ENCODE measurements around the gene STAT5A. TPM values are rescaled to one million over a fixed set of nuclear protein-coding genes. Genes with fewer than 3 reads are reported as not detected.
A peak's percentile ranks its signal among the peaks of the same experiment; 100 is the strongest.

Gene STAT5A
- total and polyA plus RNA-seq, 9 of the 15 experiments (the other 6 are each of a cell fraction or from before 2014, with no cell fraction given), result 79.9 to 415 (median 196) TPM

DNA sequence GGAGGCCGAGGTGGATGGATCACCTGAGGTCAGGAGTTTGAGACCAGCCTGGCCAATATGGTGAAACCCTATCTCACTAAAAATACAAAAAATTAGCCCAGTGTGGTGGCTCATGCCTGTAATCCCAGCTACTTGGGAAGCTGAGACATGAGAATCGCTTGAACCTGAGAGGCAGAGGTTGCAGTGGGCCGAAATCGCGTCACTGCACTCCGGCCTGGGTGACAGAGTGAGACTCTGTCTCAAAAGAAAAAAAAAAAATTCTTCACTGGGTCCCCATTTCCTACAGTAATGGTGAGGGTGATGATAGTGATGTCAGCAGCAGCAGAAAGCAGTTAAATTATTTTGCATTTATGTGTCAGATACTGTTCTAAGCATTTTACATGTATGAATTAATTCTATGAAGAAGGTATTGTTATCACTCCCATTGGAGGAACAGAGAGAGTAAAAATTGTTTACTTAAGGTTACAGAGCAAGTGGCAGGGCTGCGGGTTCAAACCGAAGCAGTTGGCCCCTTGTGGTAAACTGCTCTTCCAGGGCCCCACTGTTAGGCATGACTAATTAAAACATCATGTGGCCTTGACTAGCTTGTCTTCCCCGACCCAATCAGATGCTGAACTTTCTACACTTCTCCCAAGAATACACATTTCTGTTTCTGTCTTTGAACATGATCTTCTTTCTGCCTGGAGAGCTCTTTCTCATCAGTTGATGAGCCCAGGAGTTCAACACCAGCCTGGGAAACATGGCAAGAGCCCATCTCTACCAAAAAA is 54.1 kb downstream of the STAT5A start:
- H3K4me1 ChIP-seq (replicated peaks in 1 of 2; ENCODE audit: control insufficient read depth in 2 of 2, insufficient read depth in 2 of 2, low read length in 2 of 2), result no peaks in the 10 kb centered on the region; a peak in 1 of 5 replicates
- ATAC-seq (no peak), FAIRE-seq (peak; percentile 66), DNase-seq (ENCODE audit: extremely low read depth in 1 of 4, low spot score in 3 of 4) (peak in 1 of 4 experiments; percentile 38)
- peaks cover 76% of the 10 kb centered on the region for H3K36me3 ChIP-seq (ENCODE audit: control insufficient read depth, insufficient read depth, low read length)
- 0 out of 3 replicates have a peak, but pooled peaks cover 3% of the 10 kb centered on the region for H3K79me2 ChIP-seq (ENCODE audit: control insufficient read depth, insufficient read depth, low read length)
- H3K27me3 ChIP-seq (ENCODE audit: control insufficient read depth in 2 of 2, insufficient read depth in 2 of 2, low read length in 2 of 2), result no peaks in the 10 kb centered on the region
- 55% methylated on average over 4 of the region's 9 CpGs for WGBS (ENCODE audit: insufficient coverage, low coverage, missing lambda C conversion rate)
- no peak overlapping the region for H3K4me3 ChIP-seq
- intact Hi-C loops (cut with micrococcal nuclease), result no loop called here
- TF ChIP-seq HCFC1 (IDR thresholded peaks at IDR 0.05; ENCODE audit: low read depth, low read length) (no peak), FOSL1 (tag; conservative IDR thresholded peaks at IDR 0.05) (peak; percentile 79)
- H4K20me1 ChIP-seq (replicated peaks; ENCODE audit: control insufficient read depth, insufficient read depth, low read length), result no peaks in the 10 kb centered on the region
- no peak overlapping the region for H3K9ac ChIP-seq (ENCODE audit: insufficient read depth in 1 of 2, low read depth in 2 of 2, low read length in 2 of 2)
- ChIA-PET POLR2A (interaction anchor here (0.6 to 1.2 kb wide), 2 partner anchors 15 to 54 kb away, joined by 3 read pairs; no protein-coding TSS in a partner anchor), CTCF (ENCODE audit: low intra/inter-chr PET ratio) (interaction anchor here (0.6 kb wide), 1 partner anchor 115 kb away, joined by 3 read pairs; no protein-coding TSS in a partner anchor)
- no peak overlapping the region for H2AFZ ChIP-seq (ENCODE audit: low read depth, low read length)
- H3K27ac ChIP-seq (ENCODE audit: extremely low read depth, low read depth, low read length), result no peak overlapping the region
- BruUV-seq (replicated peaks), result no TSS peak
- in situ Hi-C loops (cut with MboI), result no loop called here
- H3K4me2 ChIP-seq (ENCODE audit: insufficient read depth, low read length), result no peak overlapping the region
- no peaks in the 10 kb centered on the region for H3K9me1 ChIP-seq (ENCODE audit: control insufficient read depth, insufficient read depth, low read length)
- no peaks in the 10 kb centered on the region for H3K9me3 ChIP-seq (replicated peaks; ENCODE audit: control insufficient read depth, insufficient read depth, low read depth, low read length)

DNA sequence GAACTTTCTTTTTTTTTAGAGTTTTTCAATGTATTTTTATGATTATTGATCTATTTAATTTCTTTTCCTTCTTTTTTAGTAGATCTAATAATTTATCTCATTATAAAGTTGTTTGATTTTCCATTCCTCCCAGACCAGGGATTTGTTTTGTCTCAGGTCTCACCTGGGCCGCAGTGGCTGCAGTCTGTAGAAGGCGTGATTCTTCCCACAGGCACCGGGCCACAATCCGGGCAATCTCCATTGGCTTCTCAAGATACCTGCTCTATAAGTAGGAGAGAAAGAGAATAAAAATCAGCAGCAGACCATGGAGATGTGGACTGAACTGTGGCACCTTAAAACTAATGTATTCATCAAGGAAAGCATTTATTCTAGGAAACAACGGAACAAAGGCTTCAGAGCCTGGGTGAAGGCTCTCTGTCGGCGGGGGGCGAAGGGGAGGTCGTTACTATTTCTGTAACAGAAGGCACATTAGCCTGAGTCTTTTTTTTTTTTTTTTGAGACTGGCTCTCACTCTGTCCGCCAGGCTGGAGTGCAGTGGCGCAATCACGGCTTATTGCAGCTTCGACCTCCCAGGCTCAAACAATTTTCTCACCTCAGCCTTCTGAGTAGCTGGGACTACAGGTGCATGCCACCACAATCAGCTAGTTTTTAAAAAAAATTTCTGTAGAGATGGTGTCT is 57.2 kb downstream of the STAT5A start:
- peak; percentile 35 for FAIRE-seq
- Histone ChIP-seq H3K36me3 (ENCODE audit: control insufficient read depth, insufficient read depth, low read length) (peaks cover 66% of the 10 kb centered on the region), H3K9ac (ENCODE audit: insufficient read depth in 1 of 2, low read depth in 2 of 2, low read length in 2 of 2) (no peak overlapping the region), H3K79me2 (ENCODE audit: control insufficient read depth, insufficient read depth, low read length) (peaks cover 13% of the 10 kb centered on the region; the same call in 2 of the 3 replicates), H3K4me2 (ENCODE audit: insufficient read depth, low read length) (no peak overlapping the region), H4K20me1 (replicated peaks; ENCODE audit: control insufficient read depth, insufficient read depth, low read length) (no peaks in the 10 kb centered on the region), H3K27me3 (ENCODE audit: control insufficient read depth in 2 of 2, insufficient read depth in 2 of 2, low read length in 2 of 2) (no peaks in the 10 kb centered on the region), H3K4me3 (no peak overlapping the region), H3K9me1 (ENCODE audit: control insufficient read depth, insufficient read depth, low read length) (peaks cover 3% of the 10 kb centered on the region), H3K27ac (ENCODE audit: extremely low read depth, low read depth, low read length) (no peak overlapping the region), H3K4me1 (replicated peaks in 1 of 2; ENCODE audit: control insufficient read depth in 2 of 2, insufficient read depth in 2 of 2, low read length in 2 of 2) (no peaks in the 10 kb centered on the region; a peak in 1 of 5 replicates), H3K9me3 (replicated peaks; ENCODE audit: control insufficient read depth, insufficient read depth, low read depth, low read length) (no peaks in the 10 kb centered on the region), H2AFZ (ENCODE audit: low read depth, low read length) (no peak overlapping the region)
- ChIA-PET CTCF (ENCODE audit: low intra/inter-chr PET ratio) (no interaction called here), POLR2A (no interaction called here)
- 93% methylated on average over 13 of the region's 13 CpGs for WGBS (ENCODE audit: insufficient coverage, low coverage, missing lambda C conversion rate)
- no peak for TF ChIP-seq NUFIP1 (IDR thresholded peaks at IDR 0.05; ENCODE audit: partially characterized antibody)
- TF ChIP-seq PHTF2 (CRISPR knock-in tag; IDR thresholded peaks at IDR 0.05), result no peak
- no peak for TF ChIP-seq SRSF3 (IDR thresholded peaks at IDR 0.05; ENCODE audit: insufficient read depth, low read length)
- TF ChIP-seq KDM4B (IDR thresholded peaks at IDR 0.05; ENCODE audit: borderline replicate concordance in 2 of 2, low read depth in 1 of 2), result no peak
- TF ChIP-seq MTA2 (IDR thresholded peaks at IDR 0.05; ENCODE audit: low read depth), result no peak
- TF ChIP-seq ZNF696 (CRISPR knock-in tag; conservative IDR thresholded peaks at IDR 0.05), result no peak
- TF ChIP-seq FOXP1 (CRISPR knock-in tag; IDR thresholded peaks at IDR 0.05), result no peak
- no peak for TF ChIP-seq POLR2H (tag; IDR thresholded peaks at IDR 0.05; ENCODE audit: low read depth)
- TF ChIP-seq PHB (CRISPR knock-in tag; IDR thresholded peaks at IDR 0.05), result no peak
- no peak for DNase-seq (ENCODE audit: extremely low read depth in 1 of 4, low spot score in 3 of 4)
- intact Hi-C loops (cut with micrococcal nuclease) (no loop called here), in situ Hi-C loops (cut with MboI) (no loop called here)
- no TSS peak for BruUV-seq (replicated peaks)
- no peak for ATAC-seq

All from K562 (cell line).